ENCODE data around the gene TMEM106C.

The TMEM106C gene

DNA sequence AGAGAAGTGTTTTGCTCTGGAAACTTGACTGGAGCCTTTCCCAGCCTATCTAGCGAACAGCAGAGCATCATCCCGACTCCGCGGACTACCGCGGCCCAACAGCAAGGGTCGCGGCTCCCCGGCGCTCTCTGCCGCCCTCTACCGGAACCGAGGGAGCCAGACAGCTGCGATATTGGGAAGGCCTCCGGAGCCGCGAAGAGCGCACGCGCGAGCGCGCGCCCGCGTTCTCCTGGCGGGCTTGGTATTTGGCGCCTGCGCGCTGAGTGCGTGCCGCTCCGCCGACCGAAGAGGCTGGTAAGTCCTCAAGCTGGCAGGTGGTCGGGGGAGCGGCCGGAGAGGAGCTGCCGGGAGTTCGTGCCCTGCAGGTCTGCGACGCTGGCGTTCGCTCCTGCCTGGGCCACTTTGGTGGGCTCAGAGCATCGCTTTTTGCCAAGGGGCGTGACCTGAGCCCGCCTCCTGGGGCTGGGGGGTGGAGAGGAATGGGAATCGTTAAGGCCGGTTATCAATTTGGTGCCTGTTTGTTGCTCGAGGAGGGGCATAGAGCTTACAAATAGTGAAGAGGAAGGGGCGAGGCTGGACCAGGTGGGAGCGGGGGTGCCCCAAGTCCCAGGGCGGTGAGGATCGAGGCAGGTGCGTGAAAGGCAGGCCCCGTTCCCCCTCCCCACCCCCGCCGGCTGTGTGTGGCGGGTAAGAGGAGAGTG, at the start of gene TMEM106C:
TSS of gene TMEM106C (plus strand) at position 257 of the 701 bp plus-strand sequence. CDS start 641 bp downstream, outside the sequence.
- ATAC-seq (peak; percentile 98), DNase-seq (peak; percentile 95)

DNA sequence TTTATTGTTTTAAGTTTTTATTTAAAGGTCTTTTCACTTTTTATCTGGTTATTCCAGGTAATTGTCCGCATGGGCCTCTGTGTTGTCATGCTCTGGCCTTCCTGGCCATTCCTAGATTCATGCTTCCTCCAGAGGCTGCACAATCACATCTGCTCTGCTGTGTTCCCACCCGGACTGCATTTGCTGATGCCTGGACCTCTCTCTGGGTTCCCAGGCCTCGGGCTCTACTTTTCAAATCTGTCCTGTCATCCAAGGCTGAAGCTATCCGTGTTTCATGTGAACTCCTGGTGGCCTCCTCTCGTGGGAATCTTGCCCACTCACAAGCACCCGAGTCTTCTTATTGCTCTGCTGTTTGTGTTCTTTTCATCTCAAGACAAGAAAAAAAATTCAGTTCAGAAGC, 42.5 kb upstream of the TMEM106C start:
- DNase-seq (no peak), ATAC-seq (no peak)

DNA sequence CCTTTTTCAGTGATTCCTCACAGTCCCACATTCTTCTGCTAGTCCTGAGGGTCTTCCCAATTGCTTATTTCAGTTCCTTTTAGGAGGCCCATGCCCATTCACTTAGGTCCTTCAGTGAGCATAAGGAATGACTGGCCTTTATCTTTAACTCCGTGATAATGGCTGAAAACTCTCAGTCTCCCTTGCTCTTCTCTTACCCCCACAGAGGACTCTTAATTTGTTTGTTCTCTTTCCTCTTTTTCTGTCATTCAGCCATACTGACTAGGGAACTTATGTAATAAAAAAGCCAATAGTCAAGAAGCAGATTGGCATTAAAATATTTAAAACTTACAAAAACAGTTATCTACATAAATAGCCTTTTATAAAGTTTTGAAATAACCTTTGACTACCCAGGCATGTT, 41.5 kb upstream of the TMEM106C start:
- ATAC-seq (no peak), DNase-seq (no peak)

DNA sequence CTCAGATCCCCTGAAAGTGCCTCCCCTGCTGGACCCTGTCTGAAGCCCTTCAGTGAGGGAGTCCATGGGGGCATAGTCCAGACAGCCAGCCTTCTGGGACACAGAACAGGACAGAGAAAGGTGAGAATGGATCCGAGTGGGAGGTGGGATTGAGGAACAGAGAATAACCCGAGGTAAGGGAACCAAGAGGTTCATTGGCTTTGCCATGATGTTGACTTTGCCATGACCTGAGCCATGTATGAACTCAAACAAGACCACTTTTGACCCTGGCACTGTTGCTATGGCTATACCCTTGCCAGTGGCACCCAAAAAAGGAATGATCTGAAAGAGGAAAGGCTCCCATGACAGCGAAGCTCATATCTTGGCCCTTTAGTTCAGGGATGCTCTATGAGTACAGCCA, 36.0 kb upstream of the TMEM106C start:
- DNase-seq (no peak), ATAC-seq (no peak)

- ATAC-seq (no peak), DNase-seq (no peak)
These were observed 32.8 kb upstream of the TMEM106C start for GRCh38 chr12:47930634-47931033.

DNA sequence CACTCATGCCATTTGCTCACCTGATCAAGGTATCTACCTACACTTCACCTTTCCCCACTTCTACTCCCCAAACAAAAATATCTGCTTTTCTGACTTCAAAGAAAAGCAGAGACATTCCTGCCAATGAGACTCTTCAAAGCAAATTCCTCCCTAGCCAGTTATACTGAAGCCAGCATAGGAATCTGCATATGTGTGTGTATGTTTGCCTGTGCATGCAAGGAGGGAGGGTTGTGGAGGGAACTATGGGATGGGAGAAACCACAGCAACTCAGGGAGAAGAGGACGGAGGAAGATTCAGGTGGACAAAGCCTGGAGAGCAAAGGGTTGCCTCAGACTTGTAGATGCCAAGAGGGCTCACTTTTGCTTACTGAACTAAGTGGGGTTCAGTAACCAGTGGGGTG, 32.2 kb upstream of the TMEM106C start:
- DNase-seq (no peak), ATAC-seq (no peak)

DNA sequence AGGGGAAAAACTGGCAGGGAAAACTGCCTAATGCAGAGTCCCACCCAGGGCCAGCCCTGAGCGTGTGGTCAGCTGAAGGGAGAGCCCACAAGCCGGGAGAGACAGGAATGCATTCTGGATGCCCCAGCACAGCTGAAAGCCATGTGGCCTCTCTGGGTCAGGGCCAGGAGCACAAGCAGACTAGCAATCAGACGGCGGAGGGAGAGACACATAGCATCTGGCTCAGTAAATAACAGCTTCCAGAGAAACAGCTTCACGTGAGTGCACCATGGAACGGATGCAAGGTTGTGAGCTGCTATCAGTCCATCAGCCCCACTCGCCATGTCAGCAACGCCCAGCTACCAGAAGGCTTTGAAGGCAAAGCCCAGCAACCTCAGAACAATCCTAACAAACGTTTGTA, 28.2 kb upstream of the TMEM106C start:
- ATAC-seq (no peak), DNase-seq (no peak)

DNA sequence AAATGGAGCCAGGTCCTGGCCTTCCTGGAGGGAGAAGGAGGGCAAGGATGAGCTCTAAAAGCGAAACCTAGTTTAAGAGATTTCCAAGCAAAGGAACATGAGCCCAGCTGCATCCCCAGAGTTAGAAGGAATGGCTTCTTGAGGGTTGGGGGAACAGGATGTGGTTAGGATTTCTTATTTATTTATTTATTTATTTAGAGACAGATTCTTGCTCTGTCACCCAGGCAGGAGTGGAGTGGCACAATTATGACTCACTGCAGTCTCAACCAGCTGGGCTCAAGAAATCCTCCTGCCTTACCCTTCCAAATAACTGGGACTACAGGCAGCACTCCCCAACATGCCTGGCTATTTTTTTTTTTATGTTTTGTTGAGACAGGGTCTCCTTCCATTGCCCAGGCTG, 25.3 kb upstream of the TMEM106C start:
- ATAC-seq, result no peak
- DNase-seq, result no peak

- DNase-seq (no peak), ATAC-seq (no peak)
These were observed 24.8 kb upstream of the TMEM106C start for GRCh38 chr12:47938594-47938993.

GRCh38 chr12:47939009-47939601, 24.3 kb upstream of the TMEM106C start:
- DNase-seq, result no peak

GRCh38 chr12:47940773-47941474, 22.5 kb upstream of the TMEM106C start:
- DNase-seq, result no peak
- ATAC-seq, result no peak

More at GRCh38 chr12:47939009-47939601, 24.3 kb upstream of the TMEM106C start:
- no peak for ATAC-seq

- DNase-seq (no peak), ATAC-seq (no peak)
These were observed 22.0 kb upstream of the TMEM106C start for GRCh38 chr12:47941475-47941780.

DNA sequence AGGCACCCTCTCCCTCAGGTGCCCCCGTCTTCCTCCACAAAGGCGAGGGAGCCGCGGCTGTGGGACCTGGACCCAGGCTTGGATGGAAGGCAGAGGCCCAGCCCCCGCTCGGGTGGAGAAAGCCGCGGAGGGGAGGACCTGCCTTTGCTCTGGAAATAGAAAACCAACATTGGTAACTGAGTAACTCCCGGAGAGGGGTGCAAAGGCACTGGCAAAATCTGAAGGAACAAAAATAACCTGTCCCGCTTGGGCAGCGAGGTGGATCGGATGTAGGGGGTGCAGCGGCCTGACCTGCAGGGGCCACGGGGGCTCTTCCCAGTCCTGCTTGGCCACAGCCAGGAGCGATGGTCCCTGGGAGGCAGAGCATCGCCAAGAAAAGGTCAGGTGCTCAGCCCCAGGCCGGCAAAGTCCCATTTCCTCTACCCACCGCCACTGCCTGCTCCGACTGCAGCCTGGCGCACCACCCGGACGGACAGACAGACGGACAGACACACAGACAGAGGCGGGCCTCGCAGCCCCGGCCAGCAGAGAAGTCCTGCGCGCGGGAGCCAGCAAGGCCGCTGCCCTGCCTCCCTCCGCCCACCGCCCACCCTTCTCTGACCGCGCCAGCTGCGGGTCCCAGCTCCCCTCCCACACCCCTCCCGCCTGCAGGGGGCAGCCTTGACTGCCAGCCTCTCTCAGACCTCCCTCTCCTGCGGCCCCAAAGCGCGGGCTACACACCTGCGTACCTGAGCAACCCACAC, 21.4 kb upstream of the TMEM106C start:
- peak; percentile 71 for DNase-seq

DNA sequence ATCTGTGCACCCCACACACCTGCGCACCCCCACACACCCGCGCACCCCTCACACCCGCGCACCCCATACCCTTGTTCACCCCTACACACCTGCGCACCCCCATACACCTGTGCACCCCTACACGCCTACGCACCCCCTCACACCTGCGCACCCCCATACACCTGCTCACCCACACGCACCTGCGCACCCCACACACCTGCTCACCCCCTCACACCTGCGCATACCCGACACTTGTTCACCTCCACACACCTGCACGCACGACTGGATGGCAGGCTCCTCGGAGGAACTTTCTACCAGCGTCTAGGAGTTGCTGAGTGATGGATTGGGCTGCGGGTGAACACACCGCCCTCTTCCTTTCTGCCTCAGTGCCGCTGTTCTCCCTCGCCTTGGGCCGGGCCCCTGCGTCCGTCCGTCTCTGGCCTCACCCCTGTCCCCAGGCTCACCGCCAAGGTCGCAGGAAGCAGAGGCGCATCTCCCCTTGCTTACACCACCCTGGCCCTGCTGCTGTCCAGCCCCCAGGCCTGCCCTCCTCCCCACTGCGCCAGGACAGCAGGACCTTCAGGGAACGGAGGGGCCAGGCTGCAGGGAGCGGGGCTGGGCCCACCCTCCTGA, 20.7 kb upstream of the TMEM106C start:
- ATAC-seq (no peak), DNase-seq (no peak)

More for the DNA sequence above, 21.4 kb upstream of the TMEM106C start:
- ATAC-seq, result peak; percentile 60

DNA sequence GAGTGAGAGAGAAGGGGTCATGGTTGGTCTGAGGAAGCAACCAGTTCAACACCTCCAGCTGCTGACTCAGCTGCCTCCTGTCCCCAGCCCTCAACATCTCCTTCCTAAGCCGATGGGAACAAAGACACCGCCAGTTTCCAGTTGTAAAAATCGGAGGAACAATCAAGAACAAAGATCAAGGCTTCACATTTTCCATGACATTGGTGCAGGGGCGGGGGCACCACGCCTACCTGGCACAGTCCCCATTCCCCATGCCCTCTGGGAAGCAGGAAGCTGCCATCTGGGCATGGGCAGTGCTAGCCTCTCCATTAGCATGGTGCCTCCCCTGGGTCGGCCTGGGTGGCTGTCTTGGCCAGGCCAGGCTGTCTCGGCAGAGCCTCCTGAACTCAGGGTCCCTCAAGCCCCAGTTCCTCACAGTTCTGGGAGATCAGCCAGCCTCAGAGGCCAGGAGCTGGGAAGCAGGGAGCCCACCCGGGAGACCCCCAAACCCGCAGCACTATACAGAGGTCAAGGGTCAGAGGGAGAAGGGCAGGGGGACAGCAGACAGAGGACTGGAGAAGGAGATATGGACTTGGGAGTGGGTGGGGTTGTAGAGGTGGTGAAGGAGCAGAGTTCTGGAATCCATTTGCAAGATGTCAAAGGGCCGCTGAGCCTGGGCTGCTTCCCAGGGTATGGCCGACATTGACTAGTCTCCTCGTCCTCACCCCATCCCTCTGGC, 19.6 kb upstream of the TMEM106C start:
- no peak for ATAC-seq
- DNase-seq, result no peak

- DNase-seq, result no peak
- ATAC-seq, result no peak
These were observed 18.6 kb upstream of the TMEM106C start for GRCh38 chr12:47944685-47945340.

DNA sequence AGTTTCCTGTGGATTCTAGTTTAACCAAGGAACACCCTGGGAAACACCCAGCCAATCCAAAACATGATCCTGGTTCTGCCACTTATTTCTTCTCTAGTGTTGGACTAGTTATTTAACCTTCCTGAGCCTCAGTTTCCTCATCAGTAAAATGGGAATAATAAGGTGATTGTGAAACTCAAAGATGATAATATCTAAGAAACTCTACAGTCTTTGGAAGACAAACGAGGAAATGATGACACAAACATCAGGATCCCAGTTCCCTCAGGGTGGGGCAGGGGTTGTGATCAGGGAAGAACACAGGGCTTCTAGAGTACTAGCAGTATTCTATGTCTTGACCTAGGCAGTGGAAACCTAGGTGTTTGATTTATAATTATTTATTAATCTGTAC, 18.1 kb upstream of the TMEM106C start:
- DNase-seq, result no peak
- ATAC-seq, result no peak

DNA sequence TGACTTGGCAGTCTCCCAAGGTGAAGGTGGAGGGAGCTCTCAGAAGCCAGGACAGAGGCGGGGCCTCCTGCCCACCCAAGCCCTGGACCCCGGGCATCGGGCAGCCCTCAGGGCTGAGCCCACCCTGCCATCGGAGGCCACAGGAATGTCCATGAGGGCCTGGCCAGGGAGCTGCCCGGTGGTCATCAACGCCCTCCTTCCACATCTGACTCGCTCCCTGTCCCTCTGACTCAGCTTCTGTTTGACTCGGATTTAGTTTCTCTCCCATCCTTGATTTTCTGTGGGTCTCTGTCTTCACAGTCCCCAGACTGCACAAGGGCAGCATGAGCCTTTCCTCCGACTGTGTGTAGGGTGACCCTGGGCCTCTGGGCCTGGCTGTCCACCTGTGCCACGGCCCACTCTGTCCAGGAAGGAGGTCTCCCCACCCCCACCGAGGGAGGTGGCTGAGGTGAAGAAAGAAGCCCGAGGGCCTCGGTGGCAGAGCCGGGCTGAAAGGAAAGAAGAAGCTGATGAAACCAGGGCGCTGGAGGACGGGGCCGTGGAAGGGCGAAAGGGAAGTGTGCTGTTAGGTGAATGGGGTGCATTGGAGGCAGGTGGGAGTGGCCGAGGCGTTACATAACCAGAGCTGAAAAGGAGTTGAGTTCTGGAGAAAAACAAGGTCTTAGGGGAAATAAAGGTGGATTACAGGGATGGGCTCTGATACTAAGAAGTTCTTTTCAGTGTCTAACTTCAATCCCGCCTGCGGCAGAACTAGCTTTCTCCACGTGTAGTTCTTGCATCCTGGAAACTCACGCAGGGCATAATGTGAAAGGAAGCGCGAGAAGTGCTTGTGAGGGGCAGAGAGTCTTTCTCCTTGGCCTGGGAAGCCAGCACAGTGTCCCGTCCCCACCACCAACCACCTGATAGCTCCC, 16.7 kb upstream of the TMEM106C start:
- no peak for ATAC-seq
- no peak for DNase-seq

DNA sequence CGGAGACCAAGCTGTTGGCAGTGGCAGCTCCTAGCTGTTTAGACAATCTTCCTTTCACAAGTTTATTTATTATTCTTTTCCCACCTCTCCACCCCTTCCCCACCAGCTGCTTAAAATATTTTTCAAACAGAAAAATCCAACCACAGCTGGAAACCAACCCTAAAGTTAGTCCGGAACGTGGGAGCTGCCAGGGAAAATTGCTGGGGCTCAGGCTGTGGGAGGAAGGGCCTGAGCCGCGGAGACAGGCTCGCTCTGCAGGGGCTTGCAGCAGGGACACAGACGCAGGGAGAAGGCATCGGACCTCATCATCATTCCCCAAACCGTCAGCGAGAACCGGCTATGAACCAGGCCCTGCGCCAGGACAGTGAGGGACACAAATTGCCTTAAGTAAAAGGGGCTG, 16.1 kb upstream of the TMEM106C start:
- ATAC-seq, result no peak
- no peak for DNase-seq

All from stimulated activated naive CD8-positive, alpha-beta T cell treated with anti-CD3 and anti-CD28 coated beads, Interleukin-15, Interleukin-2, amounts not matched to agents 100 U/mL and 50 U/mL, for 24 hours (primary cell).